ENCODE results near the gene SLC4A2. TPM values are rescaled to one million over a fixed set of nuclear protein-coding genes. Genes with fewer than 3 reads are reported as not detected.
"Not testable (repeated sequence)": the region's sequence is repeated elsewhere in the genome, so short reads cannot be mapped to it uniquely, and the experiment has no call there.

The SLC4A2 gene
- total RNA-seq, 2 experiments from 2014 or later, result 64.2 to 86.0 TPM

- ChIA-PET POLR2A (no interaction called here), CTCF (ENCODE audit: unreplicated experiment) (no interaction called here)
- TF ChIP-seq EZH2phosphoT487 (IDR thresholded peaks at IDR 0.05; ENCODE audit: borderline replicate concordance, low read depth, low read length), result no peak
- no peak for TF ChIP-seq CTCF (conservative IDR thresholded peaks at IDR 0.05; ENCODE audit: low read length)
- no TSS peak for BruUV-seq (replicated peaks)
- no peaks in the 10 kb centered on the region for H3K79me2 ChIP-seq (ENCODE audit: insufficient read depth, low read depth, low read length)
- DNase-seq (ENCODE audit: low spot score), result no peak
- no peak overlapping the region for H3K4me3 ChIP-seq (ENCODE audit: low read depth, low read length, poor library complexity, severe bottlenecking)
- no peak overlapping the region for H3K4me2 ChIP-seq (ENCODE audit: low read length)
- H3K9me3 ChIP-seq (ENCODE audit: low read length), result no peaks in the 10 kb centered on the region
- H4K20me1 ChIP-seq (ENCODE audit: insufficient read depth, low read length), result no peaks in the 10 kb centered on the region
- intact Hi-C loops (cut with micrococcal nuclease; ENCODE audit: unreplicated experiment), result no loop called here
- no peaks in the 10 kb centered on the region for H3K4me1 ChIP-seq (ENCODE audit: insufficient read depth, low read length, poor library complexity, severe bottlenecking)
- H3K9me2 ChIP-seq (ENCODE audit: insufficient read depth, low read length), result no peaks in the 10 kb centered on the region
- peaks cover 14% of the 10 kb centered on the region for H3K36me3 ChIP-seq (ENCODE audit: insufficient read depth, low read length)
- no peak overlapping the region for H3K27ac ChIP-seq (ENCODE audit: low read depth, low read length, poor library complexity, severe bottlenecking)
- no peak overlapping the region for H2AFZ ChIP-seq (ENCODE audit: low read length)
Observed at GRCh38 chr7:151040616-151041375, 18.6 kb upstream of the SLC4A2 start.

- H4K20me1 ChIP-seq (ENCODE audit: insufficient read depth, low read length); H3K79me2 ChIP-seq (ENCODE audit: insufficient read depth, low read depth, low read length); BruUV-seq (replicated peaks); H3K9me2 ChIP-seq (ENCODE audit: insufficient read depth, low read length); H3K27ac ChIP-seq (ENCODE audit: low read depth, low read length, poor library complexity, severe bottlenecking); H3K4me2 ChIP-seq (ENCODE audit: low read length); H3K4me3 ChIP-seq (ENCODE audit: low read depth, low read length, poor library complexity, severe bottlenecking); POLR2A ChIA-PET; DNase-seq (ENCODE audit: low spot score); CTCF ChIA-PET (ENCODE audit: unreplicated experiment); H3K4me1 ChIP-seq (ENCODE audit: insufficient read depth, low read length, poor library complexity, severe bottlenecking); H3K9me3 ChIP-seq (ENCODE audit: low read length); H3K36me3 ChIP-seq (ENCODE audit: insufficient read depth, low read length); intact Hi-C loops (cut with micrococcal nuclease; ENCODE audit: unreplicated experiment); H2AFZ ChIP-seq (ENCODE audit: low read length): not testable (repeated sequence)
Observed at GRCh38 chr7:151043449-151043848, 15.9 kb upstream of the SLC4A2 start.

GRCh38 chr7:151043959-151044358 lies 15.4 kb upstream of the SLC4A2 start:
- H3K4me2 ChIP-seq (ENCODE audit: low read length), result no peak overlapping the region
- H2AFZ ChIP-seq (ENCODE audit: low read length), result no peak overlapping the region
- no peak for TF ChIP-seq CTCF (conservative IDR thresholded peaks at IDR 0.05; ENCODE audit: low read length)
- no peak for TF ChIP-seq EZH2phosphoT487 (IDR thresholded peaks at IDR 0.05; ENCODE audit: borderline replicate concordance, low read depth, low read length)
- no peak for DNase-seq (ENCODE audit: low spot score)
- no TSS peak for BruUV-seq (replicated peaks)
- ChIA-PET CTCF (ENCODE audit: unreplicated experiment) (no interaction called here), POLR2A (no interaction called here)
- H3K36me3 ChIP-seq (ENCODE audit: insufficient read depth, low read length), result no peaks in the 10 kb centered on the region
- no peaks in the 10 kb centered on the region for H3K9me3 ChIP-seq (ENCODE audit: low read length)
- no peaks in the 10 kb centered on the region for H4K20me1 ChIP-seq (ENCODE audit: insufficient read depth, low read length)
- no peak overlapping the region for H3K27ac ChIP-seq (ENCODE audit: low read depth, low read length, poor library complexity, severe bottlenecking)
- no peaks in the 10 kb centered on the region for H3K4me1 ChIP-seq (ENCODE audit: insufficient read depth, low read length, poor library complexity, severe bottlenecking)
- intact Hi-C loops (cut with micrococcal nuclease; ENCODE audit: unreplicated experiment), result no loop called here
- H3K79me2 ChIP-seq (ENCODE audit: insufficient read depth, low read depth, low read length), result no peaks in the 10 kb centered on the region
- no peaks in the 10 kb centered on the region for H3K9me2 ChIP-seq (ENCODE audit: insufficient read depth, low read length)
- no peak overlapping the region for H3K4me3 ChIP-seq (ENCODE audit: low read depth, low read length, poor library complexity, severe bottlenecking)

Data from OCI-LY7 (cell line).